ENCODE results near the gene TENT5C. TPM values are rescaled to one million over a fixed set of nuclear protein-coding genes. Genes with fewer than 3 reads are reported as not detected.

Gene TENT5C
- total and polyA plus RNA-seq, 2 of the 13 experiments (the other 11 are each of a cell fraction or from before 2014, with no cell fraction given): 0.02 to 0.38 TPM

DNA sequence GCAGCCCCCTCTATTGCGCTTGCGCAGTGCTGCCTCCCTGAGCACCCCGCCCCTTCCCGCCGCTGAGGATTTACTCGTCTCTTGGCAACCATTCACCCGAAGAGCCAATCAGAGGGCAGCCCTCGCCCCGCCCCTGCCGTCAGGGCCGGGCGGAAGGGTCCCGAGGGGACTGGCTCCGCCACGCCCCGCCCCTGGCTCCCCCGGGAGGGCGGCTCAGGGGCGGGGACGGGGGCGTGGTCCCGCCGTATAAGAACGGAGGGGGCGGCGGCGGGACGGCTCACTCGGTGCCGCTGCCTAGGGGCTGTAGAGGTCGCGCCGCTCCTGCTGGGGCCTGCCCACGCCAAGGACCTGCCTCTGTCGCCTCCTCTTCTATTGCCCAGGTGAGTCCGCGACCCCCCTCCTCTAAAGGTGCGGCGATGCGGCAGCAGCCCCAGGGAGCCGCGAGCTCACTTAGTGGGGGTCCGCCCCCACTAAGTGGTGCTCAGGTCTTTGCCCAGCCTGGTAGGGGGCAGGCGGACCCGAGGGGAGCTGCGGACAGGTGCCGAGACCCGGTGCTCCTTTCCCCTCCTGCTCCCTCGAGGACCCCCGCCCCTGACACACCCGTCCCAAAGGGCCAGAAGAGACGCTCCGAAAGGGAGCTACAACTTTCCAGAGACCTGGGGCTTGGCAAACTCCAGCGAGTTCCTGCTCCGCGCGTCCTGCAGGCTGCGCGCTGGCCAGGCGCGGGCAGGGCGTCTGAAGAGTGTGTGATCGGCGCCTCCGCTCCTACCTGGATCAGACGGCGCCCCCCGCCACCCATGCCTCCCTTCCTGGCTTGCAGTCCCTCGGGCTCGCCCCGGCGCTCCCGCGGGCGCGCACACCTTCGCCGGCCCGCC is at the start of gene TENT5C (continued):
- TF ChIP-seq ZNF350 (CRISPR knock-in tag; IDR thresholded peaks at IDR 0.05; ENCODE audit: borderline replicate concordance, low read depth) (peak; percentile 28; the same call in 1 of the 2 replicates), SP1 (IDR thresholded peaks at IDR 0.05) (no peak), SP1 (CRISPR knock-in tag; IDR thresholded peaks at IDR 0.05) (peak; percentile 87), KAT7 (CRISPR knock-in tag; IDR thresholded peaks at IDR 0.05; ENCODE audit: borderline replicate concordance) (0 out of 2 replicates have a peak, but pooled peaks have one; percentile 16), SSRP1 (CRISPR knock-in tag; IDR thresholded peaks at IDR 0.05) (no peak), POGZ (CRISPR knock-in tag; IDR thresholded peaks at IDR 0.05) (peak; percentile 33; the same call in 1 of the 2 replicates), HDAC1 (CRISPR knock-in tag; IDR thresholded peaks at IDR 0.05) (peak; percentile 22; the same call in 1 of the 2 replicates), ZNF501 (CRISPR knock-in tag; IDR thresholded peaks at IDR 0.05) (0 out of 2 replicates have a peak, but pooled peaks have one; percentile 45), CEBPB (IDR thresholded peaks at IDR 0.05; ENCODE audit: borderline replicate concordance, low read depth, low read length) (no peak), SOX13 (IDR thresholded peaks at IDR 0.05) (no peak), SOX13 (CRISPR knock-in tag; conservative IDR thresholded peaks at IDR 0.05 in 1 of 2, IDR thresholded peaks at IDR 0.05 in 1 of 2) (peak in 1 of 2 experiments; percentile 9; a peak in 1 of 4 replicates), ZNF562 (CRISPR knock-in tag; IDR thresholded peaks at IDR 0.05; ENCODE audit: borderline replicate concordance) (no peak), ZNF24 (IDR thresholded peaks at IDR 0.05) (no peak), ZNF530 (CRISPR knock-in tag; IDR thresholded peaks at IDR 0.05; ENCODE audit: low read depth) (no peak), ZNF235 (CRISPR knock-in tag; IDR thresholded peaks at IDR 0.05; ENCODE audit: borderline replicate concordance) (0 out of 2 replicates have a peak, but pooled peaks have one; percentile 49)
- TF ChIP-seq, protein P1, sequence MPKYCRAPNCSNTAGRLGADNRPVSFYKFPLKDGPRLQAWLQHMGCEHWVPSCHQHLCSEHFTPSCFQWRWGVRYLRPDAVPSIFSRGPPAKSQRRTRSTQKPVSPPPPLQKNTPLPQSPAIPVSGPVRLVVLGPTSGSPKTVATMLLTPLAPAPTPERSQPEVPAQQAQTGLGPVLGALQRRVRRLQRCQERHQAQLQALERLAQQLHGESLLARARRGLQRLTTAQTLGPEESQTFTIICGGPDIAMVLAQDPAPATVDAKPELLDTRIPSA (CRISPR knock-in tag; IDR thresholded peaks at IDR 0.05; ENCODE audit: borderline replicate concordance): no peak
- TF ChIP-seq, protein P2, sequence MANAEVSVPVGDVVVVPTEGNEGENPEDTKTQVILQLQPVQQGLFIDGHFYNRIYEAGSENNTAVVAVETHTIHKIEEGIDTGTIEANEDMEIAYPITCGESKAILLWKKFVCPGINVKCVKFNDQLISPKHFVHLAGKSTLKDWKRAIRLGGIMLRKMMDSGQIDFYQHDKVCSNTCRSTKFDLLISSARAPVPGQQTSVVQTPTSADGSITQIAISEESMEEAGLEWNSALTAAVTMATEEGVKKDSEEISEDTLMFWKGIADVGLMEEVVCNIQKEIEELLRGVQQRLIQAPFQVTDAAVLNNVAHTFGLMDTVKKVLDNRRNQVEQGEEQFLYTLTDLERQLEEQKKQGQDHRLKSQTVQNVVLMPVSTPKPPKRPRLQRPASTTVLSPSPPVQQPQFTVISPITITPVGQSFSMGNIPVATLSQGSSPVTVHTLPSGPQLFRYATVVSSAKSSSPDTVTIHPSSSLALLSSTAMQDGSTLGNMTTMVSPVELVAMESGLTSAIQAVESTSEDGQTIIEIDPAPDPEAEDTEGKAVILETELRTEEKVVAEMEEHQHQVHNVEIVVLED (CRISPR knock-in tag; IDR thresholded peaks at IDR 0.05; ENCODE audit: borderline replicate concordance): 0 out of 2 replicates have a peak, but pooled peaks have one; percentile 25
- TF ChIP-seq, protein P3, sequence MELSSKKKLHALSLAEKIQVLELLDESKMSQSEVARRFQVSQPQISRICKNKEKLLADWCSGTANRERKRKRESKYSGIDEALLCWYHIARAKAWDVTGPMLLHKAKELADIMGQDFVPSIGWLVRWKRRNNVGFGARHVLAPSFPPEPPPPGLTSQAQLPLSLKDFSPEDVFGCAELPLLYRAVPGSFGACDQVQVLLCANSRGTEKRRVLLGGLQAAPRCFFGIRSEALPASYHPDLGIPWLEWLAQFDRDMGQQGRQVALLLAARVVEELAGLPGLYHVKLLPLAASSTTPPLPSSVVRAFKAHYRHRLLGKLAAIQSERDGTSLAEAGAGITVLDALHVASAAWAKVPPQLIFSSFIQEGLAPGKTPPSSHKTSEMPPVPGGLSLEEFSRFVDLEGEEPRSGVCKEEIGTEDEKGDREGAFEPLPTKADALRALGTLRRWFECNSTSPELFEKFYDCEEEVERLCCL (CRISPR knock-in tag; IDR thresholded peaks at IDR 0.05; ENCODE audit: borderline replicate concordance): no peak
- TF ChIP-seq, protein P4, sequence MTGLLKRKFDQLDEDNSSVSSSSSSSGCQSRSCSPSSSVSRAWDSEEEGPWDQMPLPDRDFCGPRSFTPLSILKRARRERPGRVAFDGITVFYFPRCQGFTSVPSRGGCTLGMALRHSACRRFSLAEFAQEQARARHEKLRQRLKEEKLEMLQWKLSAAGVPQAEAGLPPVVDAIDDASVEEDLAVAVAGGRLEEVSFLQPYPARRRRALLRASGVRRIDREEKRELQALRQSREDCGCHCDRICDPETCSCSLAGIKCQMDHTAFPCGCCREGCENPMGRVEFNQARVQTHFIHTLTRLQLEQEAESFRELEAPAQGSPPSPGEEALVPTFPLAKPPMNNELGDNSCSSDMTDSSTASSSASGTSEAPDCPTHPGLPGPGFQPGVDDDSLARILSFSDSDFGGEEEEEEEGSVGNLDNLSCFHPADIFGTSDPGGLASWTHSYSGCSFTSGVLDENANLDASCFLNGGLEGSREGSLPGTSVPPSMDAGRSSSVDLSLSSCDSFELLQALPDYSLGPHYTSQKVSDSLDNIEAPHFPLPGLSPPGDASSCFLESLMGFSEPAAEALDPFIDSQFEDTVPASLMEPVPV (CRISPR knock-in tag; IDR thresholded peaks at IDR 0.05): no peak
- TF ChIP-seq, protein P5, sequence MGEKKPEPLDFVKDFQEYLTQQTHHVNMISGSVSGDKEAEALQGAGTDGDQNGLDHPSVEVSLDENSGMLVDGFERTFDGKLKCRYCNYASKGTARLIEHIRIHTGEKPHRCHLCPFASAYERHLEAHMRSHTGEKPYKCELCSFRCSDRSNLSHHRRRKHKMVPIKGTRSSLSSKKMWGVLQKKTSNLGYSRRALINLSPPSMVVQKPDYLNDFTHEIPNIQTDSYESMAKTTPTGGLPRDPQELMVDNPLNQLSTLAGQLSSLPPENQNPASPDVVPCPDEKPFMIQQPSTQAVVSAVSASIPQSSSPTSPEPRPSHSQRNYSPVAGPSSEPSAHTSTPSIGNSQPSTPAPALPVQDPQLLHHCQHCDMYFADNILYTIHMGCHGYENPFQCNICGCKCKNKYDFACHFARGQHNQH (CRISPR knock-in tag; IDR thresholded peaks at IDR 0.05): no peak
- TF ChIP-seq, protein P6, sequence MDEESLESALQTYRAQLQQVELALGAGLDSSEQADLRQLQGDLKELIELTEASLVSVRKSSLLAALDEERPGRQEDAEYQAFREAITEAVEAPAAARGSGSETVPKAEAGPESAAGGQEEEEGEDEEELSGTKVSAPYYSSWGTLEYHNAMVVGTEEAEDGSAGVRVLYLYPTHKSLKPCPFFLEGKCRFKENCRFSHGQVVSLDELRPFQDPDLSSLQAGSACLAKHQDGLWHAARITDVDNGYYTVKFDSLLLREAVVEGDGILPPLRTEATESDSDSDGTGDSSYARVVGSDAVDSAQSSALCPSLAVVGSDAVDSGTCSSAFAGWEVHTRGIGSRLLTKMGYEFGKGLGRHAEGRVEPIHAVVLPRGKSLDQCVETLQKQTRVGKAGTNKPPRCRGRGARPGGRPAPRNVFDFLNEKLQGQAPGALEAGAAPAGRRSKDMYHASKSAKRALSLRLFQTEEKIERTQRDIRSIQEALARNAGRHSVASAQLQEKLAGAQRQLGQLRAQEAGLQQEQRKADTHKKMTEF (CRISPR knock-in tag; IDR thresholded peaks at IDR 0.05): peak; percentile 67

Measured in HepG2 (cell line).